Coronary artery (tissue), 2 donors: ENCODE measurements around the gene OR52E8.

ENCODE experiments used
- DNase-seq: peaks from one replicate; pipeline ENCODE4 v3.0.0-alpha.2; 2017; ENCODE audit warnings: low spot score
- H3K27ac ChIP-seq, 2 donors: fragments of 200-600 bp; sonication (generic); one replicate each; pipeline ENCODE4 v1.5.1; 2016 to 2019
- H3K4me3 ChIP-seq: fragments of 200-600 bp; sonication (generic); 2 replicates; pipeline ENCODE4 v1.5.1; 2016; ENCODE audit warnings: mild to moderate bottlenecking, moderate library complexity
- CTCF ChIP-seq: fragments of 200-600 bp; sonication (generic); IDR thresholded peaks from one replicate; pipeline ENCODE4 v1.5.1; 2019; ENCODE audit warnings: antibody characterized with exemption

The OR52E8 gene

GRCh38 chr11:5880329-5880728 is 22.8 kb upstream of the OR52E8 start, which contains the start of gene OR52E4:
TSS of gene OR52E4 (plus strand) at chr11:5880629. CDS start at chr11:5884293, 3,664 bp downstream.
- H3K27ac ChIP-seq, result no peak within 1 kb of the TSS
- no peak for TF ChIP-seq CTCF

GRCh38 chr11:5878564-5878963 is 21.1 kb upstream of the OR52E8 start:
- no peak for DNase-seq
- H3K4me3 ChIP-seq, result no peak overlapping the region
- no peak overlapping the region for H3K27ac ChIP-seq
- TF ChIP-seq CTCF, result no peak

More at GRCh38 chr11:5880329-5880728, 22.8 kb upstream of the OR52E8 start, which contains the start of gene OR52E4:
- no peak within 1 kb of the TSS for H3K4me3 ChIP-seq
- no peak for DNase-seq

GRCh38 chr11:5865826-5866225 is 8.3 kb upstream of the OR52E8 start:
- no peak for DNase-seq
- no peak for TF ChIP-seq CTCF
- no peak overlapping the region for H3K4me3 ChIP-seq

GRCh38 chr11:5851002-5851401 is 6.5 kb downstream of the OR52E8 start:
- H3K4me3 ChIP-seq, result no peak overlapping the region
- no peak for DNase-seq
- no peak for TF ChIP-seq CTCF
- H3K27ac ChIP-seq, result no peak overlapping the region

More at GRCh38 chr11:5865826-5866225, 8.3 kb upstream of the OR52E8 start:
- H3K27ac ChIP-seq, result no peak overlapping the region

- no peak for DNase-seq
- Histone ChIP-seq H3K27ac (no peak overlapping the region), H3K4me3 (no peak overlapping the region)
- no peak for TF ChIP-seq CTCF
Measured at GRCh38 chr11:5847711-5848110, 9.8 kb downstream of the OR52E8 start.

- H3K4me3 ChIP-seq, result no peak overlapping the region
- no peak overlapping the region for H3K27ac ChIP-seq
- no peak for TF ChIP-seq CTCF
- DNase-seq, result no peak
Measured at GRCh38 chr11:5846701-5847100, 10.8 kb downstream of the OR52E8 start.

- DNase-seq, result no peak
- TF ChIP-seq CTCF, result no peak
- Histone ChIP-seq H3K27ac (no peak within 1 kb of the TSS), H3K4me3 (no peak within 1 kb of the TSS)
Measured at GRCh38 chr11:5841797-5842196, 15.7 kb downstream of the OR52E8 start, which contains the start of gene OR52E6. TSS of gene OR52E6 (minus strand) at chr11:5841897. CDS start at chr11:5841897, 0 bp downstream.
